ENCODE measurements around the gene MLN.
"Not testable (repeated sequence)": the region's sequence is repeated elsewhere in the genome, so short reads cannot be mapped to it uniquely, and the experiment has no call there.

The MLN gene

GRCh38 chr6:33836806-33837469, 33.1 kb upstream of the MLN start:
- DNase-seq (ENCODE audit: low read depth in 2 of 2, low spot score in 1 of 2) = no peak

GRCh38 chr6:33834401-33835392, 30.9 kb upstream of the MLN start:
- DNase-seq (ENCODE audit: low read depth in 2 of 2, low spot score in 1 of 2) = no peak

GRCh38 chr6:33833599-33833998, 29.8 kb upstream of the MLN start:
- no peak for DNase-seq (ENCODE audit: low read depth in 2 of 2, low spot score in 1 of 2)

- not testable (repeated sequence) for DNase-seq (ENCODE audit: low read depth in 2 of 2, low spot score in 1 of 2)
Measured at GRCh38 chr6:33832831-33833230, 29.0 kb upstream of the MLN start.

- DNase-seq (ENCODE audit: low read depth in 2 of 2, low spot score in 1 of 2) = not testable (repeated sequence)
Measured at GRCh38 chr6:33831725-33832124, 27.9 kb upstream of the MLN start.

GRCh38 chr6:33830635-33831240, 26.9 kb upstream of the MLN start:
- no peak for DNase-seq (ENCODE audit: low read depth in 2 of 2, low spot score in 1 of 2)

GRCh38 chr6:33828764-33829731, 25.2 kb upstream of the MLN start:
- DNase-seq (ENCODE audit: low read depth in 2 of 2, low spot score in 1 of 2) = no peak

- DNase-seq (ENCODE audit: low read depth in 2 of 2, low spot score in 1 of 2) = no peak
Measured at GRCh38 chr6:33828452-33828763, 24.6 kb upstream of the MLN start.

- no peak for DNase-seq (ENCODE audit: low read depth in 2 of 2, low spot score in 1 of 2)
Measured at GRCh38 chr6:33827546-33828451, 24.0 kb upstream of the MLN start.

- DNase-seq (ENCODE audit: low read depth in 2 of 2, low spot score in 1 of 2) = no peak
Measured at GRCh38 chr6:33826537-33826936, 22.7 kb upstream of the MLN start.

GRCh38 chr6:33824461-33825154, 20.8 kb upstream of the MLN start:
- no peak for DNase-seq (ENCODE audit: low read depth in 2 of 2, low spot score in 1 of 2)

GRCh38 chr6:33823806-33824205, 20.0 kb upstream of the MLN start:
- DNase-seq (ENCODE audit: low read depth in 2 of 2, low spot score in 1 of 2) = no peak

- no peak for DNase-seq (ENCODE audit: low read depth in 2 of 2, low spot score in 1 of 2)
Measured at GRCh38 chr6:33822575-33823395, 19.0 kb upstream of the MLN start.

GRCh38 chr6:33820784-33821520, 17.1 kb upstream of the MLN start:
- DNase-seq (ENCODE audit: low read depth in 2 of 2, low spot score in 1 of 2) = no peak

GRCh38 chr6:33820243-33820642, 16.4 kb upstream of the MLN start:
- DNase-seq (ENCODE audit: low read depth in 2 of 2, low spot score in 1 of 2) = no peak

- DNase-seq (ENCODE audit: low read depth in 2 of 2, low spot score in 1 of 2) = no peak
Measured at GRCh38 chr6:33819021-33819420, 15.2 kb upstream of the MLN start.

- no peak for DNase-seq (ENCODE audit: low read depth in 2 of 2, low spot score in 1 of 2)
Measured at GRCh38 chr6:33818293-33818692, 14.5 kb upstream of the MLN start.

GRCh38 chr6:33817489-33817888, 13.7 kb upstream of the MLN start:
- no peak for DNase-seq (ENCODE audit: low read depth in 2 of 2, low spot score in 1 of 2)
